ENCODE measurements around the gene CSF1R.
"Not testable (repeated sequence)": the region's sequence is repeated elsewhere in the genome, so short reads cannot be mapped to it uniquely, and the experiment has no call there.

The CSF1R gene

DNA sequence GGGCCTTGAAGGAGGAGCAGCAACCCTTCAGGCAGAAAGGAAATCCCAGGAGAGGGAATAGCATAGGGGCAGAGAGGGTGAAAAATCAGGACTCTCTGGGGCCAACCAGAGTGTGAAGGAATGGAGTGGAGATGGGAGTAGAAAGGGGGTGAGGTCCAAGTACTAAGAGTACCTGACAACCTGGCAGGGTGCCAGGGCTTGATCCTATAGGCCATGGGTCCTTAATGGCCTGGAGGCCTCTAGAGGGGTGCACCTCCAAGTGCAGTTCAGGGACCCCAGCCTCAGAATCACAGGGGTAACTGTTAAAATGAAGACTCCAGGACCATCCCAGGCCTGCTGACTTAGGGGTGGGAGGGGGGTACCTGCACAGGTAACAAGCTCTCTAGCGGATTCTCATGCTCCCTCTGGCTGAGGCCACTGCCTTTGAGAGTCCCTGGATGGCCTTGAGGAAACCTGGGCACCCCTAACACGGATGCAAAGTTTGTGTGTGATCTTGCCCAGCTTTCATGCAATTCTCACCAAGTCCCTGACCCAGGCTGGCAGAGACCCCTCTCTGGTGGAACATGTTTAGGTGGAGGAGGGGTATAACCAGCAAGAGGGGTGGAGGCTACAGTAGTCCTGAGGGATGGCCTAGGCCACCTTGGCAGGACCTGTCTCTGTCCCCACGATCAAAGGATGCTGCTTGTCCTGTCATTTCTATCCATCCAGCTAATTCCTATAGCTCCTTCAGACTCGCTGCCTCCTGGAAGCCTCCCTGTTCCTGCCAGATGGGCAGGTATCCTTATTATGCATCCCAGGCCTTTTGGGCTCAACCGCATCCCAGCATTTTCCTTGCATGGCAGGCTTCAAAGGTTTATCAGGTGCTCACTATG is 17.6 kb upstream of the CSF1R start:
- no peak for DNase-seq

DNA sequence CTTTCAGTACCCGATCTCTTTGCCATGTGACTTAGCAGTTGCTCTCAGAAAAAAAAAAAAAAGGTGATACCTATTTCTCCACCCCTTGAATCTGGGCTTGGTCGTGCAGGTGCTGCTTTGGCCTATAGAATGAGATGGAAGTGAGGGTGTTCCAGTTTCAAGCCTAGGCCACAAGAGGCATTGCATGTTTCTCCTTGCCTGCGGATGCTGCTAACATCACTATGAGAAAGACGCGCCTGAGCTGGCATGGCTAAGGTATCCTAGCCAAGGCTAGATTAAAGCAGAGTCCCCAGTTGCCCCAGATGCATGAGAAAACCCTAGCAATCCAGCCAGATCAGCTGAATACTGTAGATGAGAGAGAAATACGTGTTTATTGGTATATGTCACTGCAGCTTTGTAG is 14.7 kb upstream of the CSF1R start:
- no peak for DNase-seq

DNA sequence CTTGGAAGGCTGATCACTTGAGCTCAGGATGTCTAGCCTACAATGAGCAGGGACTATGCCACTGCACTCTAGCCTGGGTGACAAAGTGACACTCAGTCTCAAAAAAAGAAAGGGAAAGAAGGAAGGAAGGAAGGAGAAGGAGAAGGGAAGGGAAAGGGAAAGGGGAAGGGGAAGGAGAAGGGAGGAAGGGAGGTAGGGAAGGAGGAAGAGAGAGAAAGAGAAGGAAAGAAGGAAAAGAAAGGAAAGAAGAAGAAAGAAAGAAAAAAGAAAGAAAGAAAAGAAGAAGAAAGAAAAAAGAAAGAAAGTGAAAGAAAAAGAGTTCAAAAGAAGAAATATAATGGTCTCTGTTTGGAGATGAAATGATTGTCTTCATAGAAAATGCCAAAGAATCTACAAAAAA is 10.8 kb upstream of the CSF1R start:
- DNase-seq, result no peak

DNA sequence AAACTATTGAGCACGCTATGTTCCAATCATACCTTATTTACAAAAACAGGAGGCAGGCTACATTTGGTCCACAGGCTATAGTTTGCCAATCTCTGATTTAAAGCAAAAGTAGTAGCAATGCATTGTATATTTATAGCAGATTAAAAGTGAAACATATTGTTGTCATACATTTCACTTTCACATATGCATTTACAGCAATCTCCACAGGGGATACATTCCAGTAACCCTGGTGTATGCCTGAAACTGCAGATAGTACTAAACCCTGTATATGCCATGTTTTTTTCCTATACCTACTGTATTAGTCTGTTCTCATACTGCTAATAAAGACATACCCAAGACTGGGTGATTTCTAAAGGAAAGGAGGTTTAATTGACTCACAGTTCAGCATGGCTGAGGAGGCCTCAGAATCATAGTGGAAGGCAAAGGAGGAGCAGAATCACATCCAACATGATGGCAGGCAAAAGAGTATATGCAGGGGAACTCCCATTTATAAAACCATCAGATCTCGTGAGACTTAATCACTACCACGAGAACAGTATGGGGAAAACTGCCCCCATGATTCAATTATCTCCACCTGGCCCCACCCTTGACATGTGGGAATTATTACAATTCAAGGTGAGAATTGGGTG is 5.9 kb upstream of the CSF1R start:
- no peak for DNase-seq

DNA sequence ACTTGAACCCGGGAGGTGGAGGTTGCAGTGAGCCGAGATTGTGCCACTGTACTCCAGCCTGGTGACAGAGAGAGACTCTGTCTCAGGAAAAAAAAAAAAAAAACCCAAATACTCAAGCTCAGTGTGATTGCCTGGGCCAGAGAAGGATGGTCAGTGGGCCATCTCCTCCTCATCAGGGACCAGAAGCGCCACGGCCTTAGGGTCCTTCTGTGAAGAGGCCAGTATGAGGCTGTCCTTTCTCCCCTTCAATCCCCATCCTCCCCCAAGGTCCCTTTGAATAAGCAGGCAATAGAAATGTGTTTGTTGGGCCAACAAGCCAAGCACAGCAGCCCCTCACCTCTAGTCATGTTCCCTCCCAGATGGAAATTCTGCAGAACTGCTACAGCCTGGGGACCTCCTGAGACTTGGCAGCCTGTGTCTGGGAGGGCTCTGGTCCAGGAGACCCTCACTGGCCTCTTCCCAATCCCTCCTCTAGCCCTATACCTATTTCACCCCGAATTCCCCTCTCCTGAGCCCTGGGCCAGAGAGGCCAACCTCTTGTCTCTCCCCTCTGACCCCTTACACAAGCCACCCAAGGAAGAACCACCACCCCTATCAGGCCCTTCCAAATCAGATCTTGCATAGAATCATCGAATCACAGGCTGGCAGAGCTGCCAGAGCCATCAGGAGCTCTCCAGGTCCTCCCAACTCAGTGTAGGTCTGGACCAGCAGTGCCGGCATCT is 1.0 kb downstream of the CSF1R start:
- no peak for DNase-seq

DNA sequence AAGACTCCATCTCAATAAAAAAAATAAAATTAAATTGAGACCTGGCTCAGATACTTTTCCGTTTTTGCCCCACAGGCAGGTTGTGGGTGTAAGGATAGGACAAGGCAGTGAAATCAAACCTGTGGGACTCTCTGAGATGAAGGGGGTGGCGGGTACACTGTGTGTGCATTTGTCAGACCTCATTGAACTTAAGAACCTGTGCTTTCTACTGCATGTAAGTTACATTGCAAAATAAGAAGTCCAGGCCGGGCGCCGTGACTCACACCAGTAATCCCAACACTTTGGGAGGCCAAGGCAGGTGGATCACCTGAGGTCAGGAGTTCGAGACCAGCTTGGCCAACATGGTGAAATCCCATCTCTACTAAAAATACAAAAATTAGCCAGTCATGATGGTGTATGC is 1.6 kb downstream of the CSF1R start:
- not testable (repeated sequence) for DNase-seq

DNA sequence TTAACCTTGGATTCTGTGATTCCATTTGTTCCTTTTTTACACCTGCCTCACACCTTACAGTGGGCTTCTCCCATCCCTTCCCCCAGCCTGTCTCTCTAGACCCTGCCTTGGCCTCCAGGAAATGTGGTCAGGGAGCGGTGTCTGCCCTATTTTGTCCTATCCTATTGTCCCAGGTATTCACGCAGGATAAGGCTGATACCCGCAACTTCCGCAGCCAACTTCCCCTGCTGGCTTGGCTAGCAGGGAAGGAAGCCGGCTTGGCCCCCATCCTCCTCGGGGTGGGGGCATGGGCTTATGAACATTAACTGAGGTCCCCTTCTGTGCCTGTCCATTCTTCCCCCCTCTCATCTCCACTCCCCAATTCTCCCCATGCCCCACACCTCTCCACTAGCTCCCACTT is 3.5 kb downstream of the CSF1R start:
- no peak for DNase-seq

- DNase-seq, result no peak
Measured at GRCh38 chr5:150082374-150082773, 4.0 kb downstream of the CSF1R start.

DNA sequence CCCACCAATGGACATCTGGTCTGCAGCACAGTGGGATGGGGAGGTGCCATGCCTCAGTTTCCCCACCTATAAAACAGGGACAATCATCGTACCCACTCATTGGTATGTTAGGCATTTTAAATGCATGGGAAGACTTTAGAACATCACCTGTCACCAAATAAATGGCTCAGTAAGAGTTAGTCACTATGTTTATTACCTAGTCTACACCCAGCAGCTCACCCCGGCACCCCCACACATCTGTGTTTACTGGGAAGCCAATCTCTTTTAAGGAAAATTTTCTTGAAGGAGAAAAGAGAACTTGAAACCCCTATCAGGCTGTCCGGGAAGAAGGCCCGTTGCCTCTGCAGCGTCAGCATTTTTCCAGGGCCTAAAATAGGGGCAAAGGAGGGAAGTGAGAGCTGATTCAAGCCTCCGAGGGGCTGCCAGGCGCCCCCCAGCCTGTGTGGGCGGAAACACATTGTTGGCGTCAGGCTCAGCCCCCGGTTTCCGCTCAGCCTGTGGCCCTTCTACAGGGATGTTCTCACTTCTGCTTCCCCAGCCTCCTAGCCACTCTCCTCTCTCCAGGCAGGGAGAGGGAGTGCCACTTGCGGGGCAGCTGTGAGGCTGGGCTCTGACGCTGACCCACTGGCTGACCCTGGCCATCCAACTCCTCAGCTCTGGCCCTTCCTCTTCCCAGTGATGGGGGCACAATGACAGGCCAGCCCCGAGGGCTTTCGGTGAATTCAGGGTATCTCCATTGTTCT is 4.6 kb downstream of the CSF1R start:
- no peak for DNase-seq

DNA sequence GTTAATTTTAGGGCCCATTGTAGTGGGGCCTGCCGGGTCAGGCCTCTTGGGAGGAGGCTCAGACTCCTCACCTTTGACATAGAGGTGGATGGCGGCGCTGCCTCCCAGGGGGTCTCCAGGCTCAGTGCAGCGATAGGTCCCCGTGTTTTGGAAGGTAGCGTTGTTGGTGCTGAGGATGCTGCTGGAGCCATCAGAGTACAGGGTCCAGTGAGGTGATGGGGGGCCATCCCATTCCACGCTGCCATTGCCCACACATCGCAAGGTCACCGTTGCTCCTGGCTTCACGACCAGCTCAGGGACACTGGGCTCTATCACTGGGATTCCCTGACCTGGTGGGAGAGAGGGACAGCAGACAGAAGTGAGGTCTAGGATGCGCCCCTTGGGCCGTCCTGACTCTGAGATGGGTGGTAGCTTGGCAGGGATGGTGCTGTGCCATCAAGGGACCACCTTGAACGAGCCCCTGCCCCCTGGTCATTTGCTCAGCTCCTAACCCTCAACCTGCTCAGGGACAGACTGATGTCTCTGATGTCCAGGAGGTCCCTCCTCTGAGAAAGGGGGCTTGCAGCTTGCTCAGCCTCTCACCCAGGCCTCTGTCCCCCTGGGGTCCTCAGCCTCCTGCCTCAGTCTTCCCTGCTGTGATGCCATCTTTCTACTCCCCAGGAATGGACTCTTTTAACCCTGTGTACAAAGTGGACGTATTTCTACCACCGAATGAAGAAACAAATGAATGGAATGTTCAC is 5.5 kb downstream of the CSF1R start:
- DNase-seq, result no peak

GRCh38 chr5:150079909-150080461 is 6.4 kb downstream of the CSF1R start:
- DNase-seq, result no peak

DNA sequence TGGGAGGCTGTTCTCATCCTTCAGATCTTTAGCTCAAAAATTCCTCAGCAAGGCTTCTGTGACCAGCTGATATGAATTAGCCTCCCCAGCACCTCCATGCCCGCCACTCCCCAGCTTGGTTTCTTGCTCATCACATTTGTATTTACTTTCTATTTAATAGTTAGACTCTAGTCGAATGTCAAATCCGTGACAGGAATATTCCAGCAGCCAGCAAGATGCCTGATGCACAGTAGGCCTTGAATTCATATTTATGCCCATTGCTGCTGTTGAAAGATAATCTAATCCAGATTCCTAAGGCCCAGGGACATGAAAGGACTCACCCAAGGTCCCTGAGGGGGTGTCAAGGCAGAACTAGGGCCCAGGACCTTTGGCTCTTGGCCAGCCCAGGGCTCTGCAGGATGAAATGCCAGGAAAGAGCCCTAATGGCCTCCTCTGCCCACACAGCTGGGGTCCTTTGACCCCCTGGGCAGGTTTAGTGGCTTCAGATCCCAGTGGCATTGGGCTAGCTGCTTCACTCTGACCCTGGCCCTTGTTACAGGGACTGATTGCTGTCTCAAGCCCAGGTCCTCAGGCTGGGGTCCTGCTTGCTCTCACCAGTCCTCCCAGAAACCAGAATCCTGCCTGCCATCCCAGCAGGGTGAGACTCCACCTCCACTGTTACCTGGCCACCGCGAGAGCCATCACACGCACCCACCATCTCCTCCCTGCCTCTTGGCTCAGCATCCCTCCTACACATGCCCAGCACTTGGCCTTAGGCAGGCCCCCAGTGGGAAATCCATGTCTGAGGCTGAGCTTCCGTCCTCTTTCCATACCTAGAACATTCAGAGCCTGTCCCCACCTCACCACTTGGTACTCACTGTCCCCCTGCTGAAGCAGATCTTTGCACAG is 7.3 kb downstream of the CSF1R start:
- DNase-seq, result no peak

DNA sequence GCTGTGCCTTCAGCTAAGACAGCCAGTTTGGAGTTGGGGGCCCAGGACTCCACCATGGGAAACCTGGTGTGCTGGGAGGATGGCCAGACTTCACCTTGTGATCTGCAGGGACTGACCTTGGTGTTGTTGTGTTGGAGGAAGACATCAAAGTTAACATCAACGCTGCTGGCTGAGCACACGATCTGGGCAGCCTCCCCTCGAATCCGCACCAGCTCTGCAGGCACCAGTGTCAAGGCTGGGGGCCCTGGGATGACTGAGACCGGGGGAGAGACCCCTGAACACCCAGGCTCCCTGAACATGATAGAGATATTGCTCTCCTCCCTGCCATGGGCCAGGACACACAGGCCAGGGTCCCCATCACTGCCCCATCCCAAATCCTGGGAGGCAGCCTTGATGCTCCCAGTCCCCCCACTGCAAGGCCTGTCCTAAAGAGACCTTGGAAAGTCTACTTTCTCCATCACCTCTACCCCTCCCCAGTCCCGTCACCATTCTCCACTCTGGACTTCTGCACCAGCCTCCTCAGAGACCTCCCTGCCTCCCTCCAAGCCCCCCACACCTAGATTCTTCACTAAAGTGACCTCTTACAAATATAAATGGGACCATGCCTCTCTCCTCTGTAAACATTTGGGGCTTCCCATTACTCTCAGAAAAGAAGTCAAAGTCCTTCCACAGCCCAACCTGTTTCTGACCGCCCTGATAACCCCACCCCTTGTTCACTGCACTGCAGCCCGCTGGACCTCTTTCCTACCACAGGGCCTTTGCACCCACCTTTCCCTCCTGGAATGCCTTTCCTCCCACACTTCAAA is 8.2 kb downstream of the CSF1R start:
- no peak for DNase-seq

GRCh38 chr5:150077060-150077459 is 9.3 kb downstream of the CSF1R start:
- DNase-seq, result no peak

DNA sequence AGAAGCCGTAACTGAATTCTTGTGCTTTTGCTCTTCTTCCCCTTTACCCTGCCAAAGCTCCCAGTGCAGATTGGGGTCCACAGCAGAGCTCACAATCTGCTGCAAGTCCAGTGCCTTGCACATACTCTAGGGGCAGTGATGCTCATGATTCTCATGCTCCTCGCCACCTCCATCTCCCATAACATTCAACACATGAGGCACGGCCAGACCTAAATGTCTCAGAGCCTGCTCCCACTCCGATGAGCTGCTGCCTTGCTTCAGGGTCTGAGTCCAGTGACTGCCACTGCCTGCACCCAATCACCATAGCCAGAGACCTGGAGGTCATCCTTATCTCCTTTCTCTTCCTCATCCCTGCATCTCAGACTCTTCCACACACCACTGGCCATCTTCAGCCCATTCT is 10.5 kb downstream of the CSF1R start:
- no peak for DNase-seq

DNA sequence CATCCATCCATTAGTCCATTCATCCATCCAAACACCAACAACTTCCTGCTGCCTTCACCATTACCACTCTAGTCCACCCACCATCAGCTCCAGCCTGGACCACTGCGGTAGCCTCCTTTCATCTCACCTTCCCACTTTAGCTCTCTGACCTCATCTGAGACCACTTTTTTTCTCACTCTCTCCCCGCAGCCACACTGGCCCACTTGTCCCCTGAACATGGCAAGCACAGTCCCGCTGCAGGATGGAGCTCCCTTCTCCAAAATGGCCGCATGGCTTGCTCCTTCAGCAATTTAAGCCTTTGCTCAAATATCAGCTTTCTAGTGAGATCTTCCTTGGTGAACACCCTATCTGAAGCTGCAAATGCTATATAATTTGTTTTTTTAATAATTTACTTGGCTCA is 11.1 kb downstream of the CSF1R start:
- DNase-seq, result no peak

DNA sequence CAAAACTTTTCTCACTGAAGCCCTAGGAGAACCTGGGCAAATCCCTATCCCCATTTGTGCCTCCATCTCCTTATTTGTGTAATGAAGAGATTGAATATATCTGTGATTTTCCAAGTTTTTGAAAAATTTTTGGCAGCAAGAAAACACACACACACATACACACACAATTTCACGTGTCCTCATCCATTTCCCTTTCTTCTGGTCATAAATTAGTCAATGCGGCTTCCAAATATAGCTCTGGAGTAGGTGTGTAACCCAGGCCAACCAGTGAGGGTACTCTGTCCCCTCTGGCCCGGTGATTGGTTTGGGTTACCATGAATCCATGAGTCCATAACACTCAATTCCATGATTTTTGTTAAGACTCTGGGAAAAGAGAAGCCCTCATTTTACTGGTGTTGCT is 12.7 kb downstream of the CSF1R start:
- no peak for DNase-seq

DNA sequence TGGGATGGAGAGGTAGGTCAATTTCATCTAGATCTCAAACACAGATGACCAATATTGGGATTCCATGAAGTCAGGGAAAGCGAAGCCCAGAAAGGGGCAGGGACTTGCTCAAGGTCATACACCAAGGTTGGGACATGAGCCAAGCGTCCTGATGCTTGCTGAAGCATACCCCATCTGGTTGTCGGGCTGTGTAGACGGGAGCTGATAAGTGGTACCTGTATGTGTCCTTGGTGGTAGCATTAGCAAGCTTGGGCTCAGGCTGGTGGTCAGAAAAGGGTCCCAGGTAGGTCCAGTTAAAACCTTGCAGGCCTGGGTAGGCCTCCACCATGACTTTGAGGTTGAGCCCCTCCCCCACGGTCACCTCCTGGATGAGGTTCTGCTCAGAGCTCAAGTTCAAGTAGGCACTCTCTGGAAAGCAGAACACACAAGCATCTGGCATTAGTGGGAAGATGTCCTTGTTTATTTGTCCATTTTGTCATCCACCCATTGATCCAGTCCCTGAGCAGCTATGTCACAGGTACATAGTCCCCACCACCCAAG is 13.2 kb downstream of the CSF1R start:
- no peak for DNase-seq

DNA sequence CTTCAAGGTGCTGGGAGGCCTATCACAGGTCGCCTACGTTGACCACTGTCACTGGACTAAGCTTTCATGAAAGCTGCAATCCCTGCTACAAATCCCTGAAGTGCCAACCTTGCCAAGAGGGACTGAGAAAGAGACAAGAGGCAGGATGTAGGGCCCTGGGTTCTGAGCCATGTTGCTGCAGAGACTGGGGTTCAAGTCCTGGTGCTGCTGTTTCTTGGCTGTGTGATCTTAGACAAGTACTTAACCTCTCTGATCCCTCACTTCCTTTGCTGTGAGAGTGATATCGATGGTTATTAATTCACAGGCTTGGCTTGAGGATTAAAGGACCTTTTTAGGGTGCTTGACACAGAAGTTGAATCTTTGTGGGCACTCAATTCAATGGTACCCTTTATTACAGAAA is 15.5 kb downstream of the CSF1R start:
- no peak for DNase-seq
